H1 (cell line): ENCODE results near the gene ARHGEF16. TPM values are rescaled to one million over a fixed set of nuclear protein-coding genes. Genes with fewer than 3 reads are reported as not detected.

Experiments
- CTCF ChIA-PET: fragments of 300-600 bp; sonication (Branson Sonifier 250); formaldehyde crosslinking; loops from one replicate; lab custom pipeline; 2021; ENCODE audit not compliant: partially characterized antibody; lab: Charles Lee
- POLR2A ChIA-PET: fragments of 300-600 bp; sonication (Branson Sonifier 250); formaldehyde crosslinking; loops from one replicate; lab custom pipeline; 2021; ENCODE audit warnings: inconsistent platforms; ENCODE audit not compliant: partially characterized antibody; lab: Charles Lee
- DNase-seq, 2 experiments: peaks; one replicate each; pipeline versions ENCODE4 v3.0.0 to v3.0.0-alpha.2; 2010 to 2022; ENCODE audit warnings: low spot score in 2 of 2, low read depth in 1 of 2, mixed read lengths in 1 of 2
- FAIRE-seq: peaks from 2 replicates; lab custom pipeline; 2011; peaks lifted over from hg19 to GRCh38; lab: Jason Lieb, UNC
- H2AFZ ChIP-seq: 2 replicates; pipeline ENCODE4 v1.8.1; 2012; ENCODE audit warnings: low read length, inconsistent platforms
- H2AK5ac ChIP-seq: 2 replicates; pipeline ENCODE4 v1.6.1; 2013; ENCODE audit warnings: low read depth, low read length
- H2BK120ac ChIP-seq: replicated peaks from 2 replicates; pipeline ENCODE3; 2013; ENCODE audit warnings: low read depth, low read length, inconsistent platforms
- H2BK12ac ChIP-seq: 2 replicates; pipeline ENCODE4 v1.6.1; 2013; ENCODE audit warnings: low read depth, low read length
- H2BK15ac ChIP-seq: 2 replicates; pipeline ENCODE4 v1.6.1; 2013; ENCODE audit warnings: low read length
- H2BK20ac ChIP-seq: 2 replicates; pipeline ENCODE4 v1.6.1; 2013; ENCODE audit warnings: low read length
- H2BK5ac ChIP-seq: 2 replicates; pipeline ENCODE4 v1.6.1; 2013; ENCODE audit warnings: low read depth, low read length
- H3K14ac ChIP-seq: 2 replicates; pipeline ENCODE4 v1.6.1; 2013; ENCODE audit warnings: inconsistent platforms; ENCODE audit not compliant: insufficient read length
- H3K18ac ChIP-seq: 2 replicates; pipeline ENCODE4 v1.6.1; 2013; ENCODE audit warnings: low read length; ENCODE audit errors: extremely low read depth
- H3K23ac ChIP-seq: 2 replicates; pipeline ENCODE4 v1.6.1; 2013; ENCODE audit warnings: inconsistent platforms; ENCODE audit not compliant: insufficient read length
- H3K23me2 ChIP-seq: 2 replicates; pipeline ENCODE4 v1.6.1; 2013; ENCODE audit warnings: low read depth, low read length
- H3K27ac ChIP-seq: 2 replicates; pipeline ENCODE4 v1.6.1; 2011; ENCODE audit warnings: low read depth, low read length, inconsistent platforms
- H3K27me3 ChIP-seq, 4 experiments: replicated peaks in 1 of 4; 1 replicate in 1 of 4; 2 replicates in 3 of 4; pipeline versions ENCODE4 v1.6.1 to v1.8.1; 2011 to 2013; ENCODE audit warnings: low read length in 3 of 4, mild to moderate bottlenecking in 3 of 4, inconsistent platforms in 2 of 4, mixed read lengths in 2 of 4, moderate library complexity in 1 of 4; ENCODE audit not compliant: control insufficient read depth in 3 of 4, insufficient read depth in 3 of 4; ENCODE audit errors: extremely low read depth in 1 of 4
- H3K36me3 ChIP-seq, 4 experiments: 2 replicates each; pipeline versions ENCODE4 v1.6.1 to v1.8.1; 2011 to 2013; ENCODE audit warnings: mild to moderate bottlenecking in 4 of 4, low read length in 3 of 4, moderate library complexity in 2 of 4, control low read depth in 1 of 4, inconsistent platforms in 1 of 4; ENCODE audit not compliant: insufficient read depth in 4 of 4, control insufficient read depth in 2 of 4
- H3K4ac ChIP-seq: replicated peaks from 2 replicates; pipeline ENCODE3; 2013; ENCODE audit warnings: low read length, low read depth, mixed read lengths, inconsistent platforms; ENCODE audit not compliant: insufficient read length
- H3K4me1 ChIP-seq, 4 experiments: replicated peaks in 1 of 4; 1 replicate in 1 of 4; 2 replicates in 3 of 4; pipeline versions ENCODE4 v1.6.1 to v1.8.1; 2011 to 2013; ENCODE audit warnings: low read length in 3 of 4, inconsistent platforms in 2 of 4, mixed read lengths in 1 of 4; ENCODE audit not compliant: insufficient read depth in 4 of 4, control insufficient read depth in 3 of 4
- H3K4me2 ChIP-seq, 2 experiments: 2 replicates each; pipeline versions ENCODE4 v1.6.1 to v1.8.1; 2011 to 2013; ENCODE audit warnings: low read depth in 2 of 2, low read length in 2 of 2, control low read depth in 1 of 2, inconsistent platforms in 1 of 2, mild to moderate bottlenecking in 1 of 2; ENCODE audit not compliant: insufficient read depth in 1 of 2
- H3K4me3 ChIP-seq, 4 experiments: fragments of 200-600, 300-600 bp in 1 of 4; sonication (generic), shearing (Covaris generic), sonication (Bioruptor Twin) in 1 of 4; 2 replicates each; pipeline versions ENCODE4 v1.5.1 to v1.8.1; 2011 to 2016; ENCODE audit warnings: low read length in 4 of 4, low read depth in 3 of 4, control low read depth in 2 of 4, inconsistent platforms in 2 of 4, mild to moderate bottlenecking in 2 of 4, mixed read lengths in 1 of 4, moderate library complexity in 1 of 4; ENCODE audit not compliant: insufficient read depth in 2 of 4; ENCODE audit errors: extremely low read depth in 1 of 4
- H3K56ac ChIP-seq: replicated peaks from 2 replicates; pipeline ENCODE3; 2013; ENCODE audit warnings: low read depth, mild to moderate bottlenecking, mixed read lengths, low read length, inconsistent platforms; ENCODE audit not compliant: insufficient read length
- H3K79me1 ChIP-seq: 2 replicates; pipeline ENCODE4 v1.6.1; 2013; ENCODE audit warnings: low read depth, low read length, control low read depth
- H3K79me2 ChIP-seq, 2 experiments: 2 replicates each; pipeline versions ENCODE4 v1.6.1 to v1.8.1; 2012 to 2013; ENCODE audit warnings: low read length in 2 of 2, mild to moderate bottlenecking in 2 of 2, inconsistent platforms in 1 of 2; ENCODE audit not compliant: insufficient read depth in 2 of 2, control insufficient read depth in 1 of 2
- H3K9ac ChIP-seq, 4 experiments: replicated peaks in 1 of 4; 1 replicate in 1 of 4; 2 replicates in 3 of 4; pipeline versions ENCODE4 v1.6.1 to v1.8.1; 2011 to 2013; ENCODE audit warnings: low read depth in 3 of 4, low read length in 3 of 4, control low read depth in 2 of 4, mild to moderate bottlenecking in 2 of 4, moderate library complexity in 2 of 4, inconsistent platforms in 1 of 4; ENCODE audit errors: extremely low read depth in 1 of 4
- H3K9me3 ChIP-seq, 2 experiments: 2 replicates each; pipeline versions ENCODE4 v1.6.1 to v1.8.1; 2012 to 2013; ENCODE audit warnings: mild to moderate bottlenecking in 2 of 2, moderate library complexity in 2 of 2, control low read depth in 1 of 2, inconsistent platforms in 1 of 2, low read depth in 1 of 2, low read length in 1 of 2, mixed read lengths in 1 of 2; ENCODE audit not compliant: insufficient read depth in 2 of 2
- H4K20me1 ChIP-seq, 2 experiments: replicated peaks in 1 of 2; 2 replicates each; pipeline versions ENCODE3 to v1.8.1; 2011 to 2013; ENCODE audit warnings: inconsistent platforms in 2 of 2, low read length in 2 of 2, mild to moderate bottlenecking in 1 of 2; ENCODE audit not compliant: insufficient read depth in 2 of 2, control insufficient read depth in 1 of 2
- H4K5ac ChIP-seq: 2 replicates; pipeline ENCODE4 v1.6.1; 2013; ENCODE audit warnings: low read length, low read depth, mixed read lengths, inconsistent platforms; ENCODE audit not compliant: insufficient read length
- H4K8ac ChIP-seq: 2 replicates; pipeline ENCODE4 v1.8.0; 2013; ENCODE audit warnings: mild to moderate bottlenecking, moderate library complexity, low read length, inconsistent platforms; ENCODE audit not compliant: insufficient read depth; ENCODE audit errors: extremely low read depth
- H4K91ac ChIP-seq: replicated peaks from 2 replicates; pipeline ENCODE3; 2013; ENCODE audit warnings: low read length, mixed read lengths, inconsistent platforms; ENCODE audit not compliant: insufficient read length
- BRCA1 ChIP-seq: IDR thresholded peaks from 2 replicates; pipeline ENCODE4 v1.6.1; 2012; ENCODE audit warnings: low read depth, low read length, improper control_type of control experiment
- CBX8 ChIP-seq: fragments of 300-800, 300-1000 bp; sonication (generic); IDR thresholded peaks from 2 replicates; pipeline ENCODE4 v1.7.1; 2016; ENCODE audit warnings: low read depth, low read length, borderline replicate concordance
- CHD2 ChIP-seq: IDR thresholded peaks from 2 replicates; pipeline ENCODE4 v1.6.1; 2012; ENCODE audit warnings: low read length, improper control_type of control experiment
- GABPA ChIP-seq: IDR thresholded peaks from 2 replicates; pipeline ENCODE4 v1.6.1; 2011; ENCODE audit warnings: mild to moderate bottlenecking, low read length, moderate library complexity, borderline replicate concordance; ENCODE audit not compliant: insufficient read depth
- MAFK ChIP-seq: IDR thresholded peaks from 2 replicates; pipeline ENCODE4 v1.6.1; 2012; ENCODE audit warnings: low read depth, mild to moderate bottlenecking, improper control_type of control experiment, low read length
- POU5F1 ChIP-seq: IDR thresholded peaks from 2 replicates; pipeline ENCODE4 v1.6.1; 2011; ENCODE audit warnings: low read depth, mild to moderate bottlenecking, low read length, moderate library complexity
- RBBP5 ChIP-seq: IDR thresholded peaks from 2 replicates; pipeline ENCODE4 v1.7.1; 2012; ENCODE audit warnings: low read depth, mild to moderate bottlenecking, inconsistent platforms, low read length, moderate library complexity, borderline replicate concordance
- SIX5 ChIP-seq: IDR thresholded peaks from 2 replicates; pipeline ENCODE4 v1.6.1; 2011; ENCODE audit warnings: mild to moderate bottlenecking, low read depth, low read length
- SP4 ChIP-seq: IDR thresholded peaks from 2 replicates; pipeline ENCODE4 v1.6.1; 2012; ENCODE audit warnings: low read length, inconsistent platforms
- TAF7 ChIP-seq: optimal IDR thresholded peaks from 2 replicates; pipeline ENCODE3; 2011; ENCODE audit warnings: low read depth, mild to moderate bottlenecking, inconsistent platforms, low read length, moderate library complexity, borderline replicate concordance
- WGBS, 2 experiments: shearing (Covaris generic) in 1 of 2; methylation state at CpG; one replicate each; pipeline versions ENCODE4 v1.1.6 to v1.1.7; 2013 to 2015; ENCODE audit warnings: low lambda C conversion rate in 2 of 2, mixed read lengths in 2 of 2, inconsistent platforms in 1 of 2, low coverage in 1 of 2, missing lambda C conversion rate in 1 of 2; ENCODE audit not compliant: insufficient replicate concordance in 2 of 2, insufficient coverage in 1 of 2, insufficient read length in 1 of 2; ENCODE audit errors: extremely low coverage in 1 of 2, missing lambda C conversion rate in 1 of 2; 5-methylcytosine and 5-hydroxymethylcytosine counted together
- polyA plus RNA-seq, 7 experiments: library from polyadenylated mRNA; depleted of rRNA in 3 of 7; stranded (reverse) in 5 of 7; unstranded in 2 of 7; fragments of >200 nt in 5 of 7; fragments of 200-250 nt in 2 of 7; gene quantifications; 1 replicate in 5 of 7; 2 replicates in 1 of 7; 4 replicates in 1 of 7; pipeline versions ENCODE4 v1.2.1 to v1.2.3, GENCODE V29; 2011 to 2013; ENCODE audit warnings: missing spikeins in 2 of 7, mixed read lengths in 2 of 7
- total RNA-seq: library from RNA; stranded (reverse); fragmentation: NEBNext Ultra II Directional; extraction: Animal tissue kit (Norgen Biotek cat#: 25700); gene quantifications from 2 replicates; pipeline ENCODE4 v1.2.1, GENCODE V29; 2021
- TF ChIP-seq, protein P1 (sequence below): IDR thresholded peaks from 2 replicates; pipeline ENCODE4 v1.6.1; 2011; ENCODE audit warnings: low read length, improper control_type of control experiment

The ARHGEF16 gene
- total and polyA plus RNA-seq, 2 of the 8 experiments (the other 6 are each of a cell fraction or from before 2014, with no cell fraction given) = 18.3 to 20.7 TPM

DNA sequence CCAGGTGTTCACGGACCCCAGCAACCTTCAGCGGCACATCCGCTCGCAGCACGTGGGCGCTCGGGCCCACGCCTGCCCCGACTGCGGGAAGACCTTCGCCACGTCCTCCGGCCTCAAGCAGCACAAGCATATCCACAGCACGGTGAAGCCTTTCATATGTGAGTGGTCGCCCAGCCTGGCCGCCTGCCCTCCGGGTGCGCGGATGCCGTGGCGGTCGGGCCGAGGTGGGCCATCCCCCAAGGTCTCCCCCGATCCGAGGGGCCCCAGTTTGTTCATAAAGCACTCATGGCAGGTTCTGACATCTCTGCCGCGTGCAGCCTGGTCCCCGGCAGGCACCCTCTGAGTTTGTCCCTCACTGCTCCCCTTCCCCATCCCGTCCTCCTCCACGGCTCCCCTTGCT, 49.0 kb upstream of the ARHGEF16 start:
- WGBS, 2 experiments = 93% methylated on average over 24 of the region's 30 CpGs; no CpG with 5 or more reads in 1 of the 2 experiments
- H2AK5ac ChIP-seq = no peak overlapping the region
- peak overlapping the region; percentile 43; the same call in 1 of the 2 replicates for H4K8ac ChIP-seq
- no peak overlapping the region for H3K4ac ChIP-seq
- H3K27ac ChIP-seq = no peak overlapping the region
- peaks cover 12% of the 10 kb centered on the region for H3K23me2 ChIP-seq
- no peak overlapping the region for H3K14ac ChIP-seq
- no peak for DNase-seq
- H3K27me3 ChIP-seq = no peaks in the 10 kb centered on the region
- no peak overlapping the region for H3K56ac ChIP-seq
- no peak overlapping the region for H3K4me2 ChIP-seq
- H2AFZ ChIP-seq = no peak overlapping the region
- H3K18ac ChIP-seq = no peak overlapping the region
- CTCF ChIA-PET = interaction anchor here (0.6 to 2.2 kb wide), 6 partner anchors 9 to 392 kb away, joined by 3 to 10 read pairs (median 3); no protein-coding TSS in a partner anchor
- no peak overlapping the region for H3K23ac ChIP-seq
- H4K91ac ChIP-seq = no peak overlapping the region
- no peak for FAIRE-seq
- no peaks in the 10 kb centered on the region for H3K4me1 ChIP-seq
- TF ChIP-seq TAF7 (no peak), POU5F1 (no peak), SP4 (no peak), CBX8 (no peak), BRCA1 (no peak), MAFK (no peak), SIX5 (no peak), GABPA (no peak), RBBP5 (no peak), CHD2 (no peak)
- TF ChIP-seq, protein P1, sequence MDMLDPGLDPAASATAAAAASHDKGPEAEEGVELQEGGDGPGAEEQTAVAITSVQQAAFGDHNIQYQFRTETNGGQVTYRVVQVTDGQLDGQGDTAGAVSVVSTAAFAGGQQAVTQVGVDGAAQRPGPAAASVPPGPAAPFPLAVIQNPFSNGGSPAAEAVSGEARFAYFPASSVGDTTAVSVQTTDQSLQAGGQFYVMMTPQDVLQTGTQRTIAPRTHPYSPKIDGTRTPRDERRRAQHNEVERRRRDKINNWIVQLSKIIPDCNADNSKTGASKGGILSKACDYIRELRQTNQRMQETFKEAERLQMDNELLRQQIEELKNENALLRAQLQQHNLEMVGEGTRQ = no peak
- H2BK12ac ChIP-seq = no peak overlapping the region
- no peak overlapping the region for H2BK15ac ChIP-seq
- H3K79me1 ChIP-seq = no peaks in the 10 kb centered on the region
- H4K20me1 ChIP-seq = peaks cover 0 to 16% of the 10 kb centered on the region in 2 experiments
- H3K36me3 ChIP-seq = no peaks in the 10 kb centered on the region; a peak in 2 of 8 replicates
- no peak overlapping the region for H3K9ac ChIP-seq
- no peaks in the 10 kb centered on the region for H3K79me2 ChIP-seq
- POLR2A ChIA-PET = interaction anchor here (0.9 kb wide), 1 partner anchor 9 kb away, joined by 4 read pairs; no protein-coding TSS in a partner anchor
- no peak overlapping the region for H2BK120ac ChIP-seq
- H2BK5ac ChIP-seq = no peak overlapping the region
- H2BK20ac ChIP-seq = no peak overlapping the region
- no peak overlapping the region for H3K4me3 ChIP-seq
- H4K5ac ChIP-seq = no peak overlapping the region
- no peaks in the 10 kb centered on the region for H3K9me3 ChIP-seq
